Epithelial cell of proximal tubule (primary cell): ENCODE results near the gene VPS39. TPM values are rescaled to one million over a fixed set of nuclear protein-coding genes. Genes with fewer than 3 reads are reported as not detected.

Source experiments
- DNase-seq: peaks from one replicate; pipeline ENCODE4 v3.0.0-alpha.2; 2011; ENCODE audit warnings: low read depth
- H3K4me3 ChIP-seq: 2 replicates; pipeline ENCODE4 v1.5.1; 2011; ENCODE audit warnings: low read depth, mild to moderate bottlenecking, low read length
- CTCF ChIP-seq: conservative IDR thresholded peaks from 2 replicates; pipeline ENCODE4 v1.5.1; 2012; ENCODE audit warnings: low read depth, mild to moderate bottlenecking, low read length
- total RNA-seq: library from RNA; depleted of rRNA; stranded (reverse); fragments of >200 nt; gene quantifications from 2 replicates; pipeline ENCODE4 v1.2.3, GENCODE V29; 2015

VPS39 gene
- total RNA-seq, 1 donor from 2014 or later = 29.1 TPM

GRCh38 chr15:42108806-42109205 is 99.3 kb downstream of the VPS39 start:
- H3K4me3 ChIP-seq = no peak overlapping the region
- no peak for TF ChIP-seq CTCF
- no peak for DNase-seq

Other genes starting within 250 kb of the VPS39 start
- gene EHD4, start 235.7 kb downstream of the VPS39 start, total RNA-seq = 30.2 and 44.7 TPM in 2 replicates
- not detected in 2 replicates for gene PLA2G4E, start 187.3 kb downstream of the VPS39 start, total RNA-seq
- gene PLA2G4D, start 113.7 kb downstream of the VPS39 start, total RNA-seq = not detected in 2 replicates
- 0.40 and 0.72 TPM in 2 replicates for gene PLA2G4F, start 51.7 kb downstream of the VPS39 start, total RNA-seq
- gene GANC, start 64.9 kb upstream of the VPS39 start, total RNA-seq = 11.2 and 13.1 TPM in 2 replicates
- 27.8 and 31.1 TPM in 2 replicates for gene TMEM87A, start 65.1 kb upstream of the VPS39 start, total RNA-seq
- gene CAPN3, start 151.2 kb upstream of the VPS39 start, total RNA-seq = 0.43 and 1.2 TPM in 2 replicates